NOMO-1 (cell line): ENCODE measurements around the gene ANKRD28.

Experiments used
- DNase-seq, 2 experiments: peaks; one replicate each; lab custom pipeline; 2025; ENCODE audit not compliant: unreplicated experiment in 2 of 2; lab: John Stamatoyannopoulos, UW

The ANKRD28 gene

DNA sequence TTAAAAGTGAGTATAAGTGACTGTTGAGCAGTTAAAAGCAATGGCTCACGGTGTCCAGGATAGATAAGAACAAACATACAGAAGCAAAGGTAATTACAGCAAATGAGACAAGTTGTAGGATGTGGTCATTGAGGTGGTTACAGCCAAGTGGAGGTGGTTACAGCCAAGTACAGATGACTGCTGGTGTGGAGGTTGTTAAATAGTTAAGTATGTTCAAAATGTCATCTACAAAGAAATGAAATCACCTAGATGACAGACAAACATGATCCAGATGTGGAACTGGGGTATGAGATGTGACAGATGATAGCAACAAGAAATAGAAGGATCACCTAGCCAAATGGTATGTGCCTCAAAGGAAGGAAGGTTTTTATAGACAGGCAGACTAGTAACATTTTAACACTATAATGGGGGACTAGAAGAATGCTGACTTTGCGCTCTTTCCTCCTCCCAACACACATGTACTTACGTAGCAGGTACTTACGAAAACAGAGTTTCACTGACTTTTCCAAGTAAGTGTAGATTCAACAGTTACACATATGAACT lies 6.8 kb upstream of the ANKRD28 start:
- DNase-seq, result no peak

DNA sequence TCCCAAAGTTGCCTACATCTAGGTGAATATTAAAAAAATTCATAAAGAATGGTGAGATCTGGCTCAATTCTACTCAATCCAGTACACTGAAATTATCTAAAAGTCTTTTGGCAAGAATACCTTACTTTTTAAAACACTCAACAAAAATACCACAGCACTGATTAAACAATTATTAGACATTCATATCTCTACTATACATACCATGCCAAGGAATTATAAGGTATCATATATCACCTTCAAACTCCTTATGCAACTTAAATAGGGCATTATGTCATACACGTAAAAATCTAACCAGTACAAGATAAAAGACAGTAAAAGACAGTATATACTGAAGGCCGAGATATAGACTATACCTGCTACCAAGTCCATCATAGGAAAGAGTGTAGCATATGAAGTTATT lies 6.1 kb upstream of the ANKRD28 start:
- DNase-seq, result no peak

DNA sequence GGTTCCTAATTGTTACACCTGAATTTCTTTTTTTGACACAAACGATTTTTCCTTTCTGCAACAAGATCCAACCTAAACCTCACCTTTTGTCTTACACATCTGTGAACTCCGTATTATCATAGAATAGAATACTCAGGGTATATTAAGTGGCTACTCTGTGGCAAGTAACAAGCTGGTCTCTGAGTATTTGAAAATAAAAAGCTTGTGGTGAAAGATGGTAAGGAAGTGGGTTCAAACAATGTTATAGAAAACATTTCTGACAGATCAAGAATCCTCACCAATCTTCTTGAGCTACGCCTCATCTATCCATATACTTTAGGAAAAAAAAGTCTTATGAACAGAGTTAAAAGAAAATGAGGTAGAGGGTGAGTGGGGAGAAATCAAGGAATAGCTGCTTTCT lies 3.5 kb upstream of the ANKRD28 start:
- no peak for DNase-seq

DNA sequence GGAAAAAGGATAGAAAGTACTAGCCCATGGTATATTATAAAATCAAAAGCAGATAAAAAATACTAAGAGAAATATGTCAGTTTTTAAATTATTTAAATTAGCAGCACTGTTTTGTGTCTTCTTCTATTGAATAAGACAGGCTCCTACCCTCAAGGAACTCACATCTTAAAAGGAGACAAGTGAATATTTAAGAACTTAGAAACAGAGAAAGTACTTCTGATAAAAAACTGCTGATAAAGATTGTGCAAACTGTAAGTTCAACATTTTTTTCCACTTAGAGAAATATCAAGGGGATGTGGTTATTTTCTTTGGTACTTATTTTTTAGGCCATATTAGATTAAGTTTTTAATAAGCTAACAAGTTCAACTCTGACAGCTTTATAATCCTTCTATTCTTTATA lies 3.0 kb upstream of the ANKRD28 start:
- DNase-seq, result peak; percentile 2 to 43

DNA sequence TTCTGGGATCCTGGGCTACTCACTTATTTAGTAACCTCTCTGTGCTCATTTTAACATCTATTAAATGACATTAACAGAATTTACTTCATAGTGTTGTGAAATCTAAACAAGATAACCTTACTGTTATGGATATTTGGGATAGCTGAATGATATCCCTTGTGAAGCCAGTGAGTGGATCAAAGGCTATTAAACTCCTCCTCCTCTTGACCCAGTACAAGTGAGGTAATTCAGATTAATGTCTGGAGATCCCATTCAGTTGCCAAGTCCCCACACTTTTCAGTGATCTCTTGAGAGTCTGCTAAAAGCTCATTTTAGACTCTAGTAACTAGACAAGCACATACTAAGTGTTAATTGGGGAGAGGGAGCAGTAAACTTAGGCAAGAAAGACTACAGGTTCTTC lies 2.5 kb upstream of the ANKRD28 start:
- no peak for DNase-seq

DNA sequence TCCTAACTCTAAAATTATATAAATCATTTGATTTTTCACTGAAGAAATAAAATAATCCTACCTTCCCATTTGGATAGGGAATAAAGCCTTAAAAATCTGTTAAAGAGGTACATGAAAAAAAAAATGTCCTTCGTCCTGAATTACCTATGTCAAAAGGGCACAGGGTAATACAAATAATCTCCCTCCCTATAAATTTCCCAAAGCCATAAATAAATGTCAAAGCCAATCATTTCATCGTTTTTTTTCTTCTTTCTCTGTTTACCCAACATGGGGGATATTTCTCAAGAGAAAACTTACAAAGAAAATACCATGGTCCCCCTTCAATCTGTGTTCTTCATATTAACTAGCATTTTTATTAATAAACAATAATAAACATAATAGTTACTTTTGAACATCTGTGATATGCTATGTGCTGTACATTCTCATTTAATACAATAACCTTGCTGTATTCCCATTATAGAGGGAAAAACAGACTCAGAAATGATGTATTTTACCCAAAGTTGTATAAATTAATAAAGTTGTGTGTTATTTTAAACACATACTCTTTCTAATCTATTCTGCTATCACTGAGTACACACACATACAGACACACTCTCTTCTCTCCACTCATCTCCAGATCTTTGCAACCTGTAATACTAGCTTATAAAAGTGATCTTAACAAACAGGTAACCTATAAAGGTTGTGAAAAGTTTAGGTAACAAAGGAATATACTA lies 910 bp upstream of the ANKRD28 start:
- no peak for DNase-seq

DNA sequence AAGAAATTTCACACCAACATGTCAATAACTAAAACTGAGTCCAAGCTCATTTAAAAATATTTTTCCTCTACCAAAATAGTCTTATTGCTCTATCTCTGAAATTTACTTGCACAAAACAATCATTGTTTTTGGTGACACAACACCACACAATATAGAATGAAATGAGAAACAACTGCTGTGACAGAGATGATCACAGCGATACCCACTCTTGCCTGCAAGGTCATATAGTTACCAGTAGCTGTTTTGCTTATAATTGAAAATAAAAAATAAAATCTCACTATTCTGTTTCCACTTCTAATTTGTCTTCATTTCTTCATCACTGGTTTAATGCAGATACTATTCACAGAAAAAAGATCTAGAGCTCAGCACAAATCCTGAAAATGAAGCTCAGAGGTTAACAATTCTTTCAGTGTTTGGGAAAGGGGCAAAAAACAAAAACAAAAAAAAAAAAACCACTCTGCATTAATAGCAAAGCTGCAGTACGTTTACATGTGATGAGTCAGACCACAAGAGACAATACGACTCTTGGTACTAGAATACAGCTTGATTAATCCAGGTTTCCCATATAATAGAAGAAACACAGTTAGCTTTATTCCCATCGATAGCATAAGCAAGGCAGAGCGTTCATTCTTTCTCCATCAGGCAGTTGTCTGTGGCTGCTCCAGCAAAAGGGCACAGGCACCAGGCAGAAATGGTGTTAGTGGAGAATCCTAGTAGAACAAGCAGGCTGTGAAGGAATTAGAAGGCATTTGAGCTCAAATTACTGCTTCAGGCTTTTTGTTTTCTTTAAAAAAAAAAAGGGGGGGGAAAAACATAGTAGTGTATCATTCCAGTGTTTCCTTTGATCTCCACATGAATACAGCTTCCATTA lies 773 bp downstream of the ANKRD28 start:
- DNase-seq, result peak in 1 of 2 experiments; percentile 49

DNA sequence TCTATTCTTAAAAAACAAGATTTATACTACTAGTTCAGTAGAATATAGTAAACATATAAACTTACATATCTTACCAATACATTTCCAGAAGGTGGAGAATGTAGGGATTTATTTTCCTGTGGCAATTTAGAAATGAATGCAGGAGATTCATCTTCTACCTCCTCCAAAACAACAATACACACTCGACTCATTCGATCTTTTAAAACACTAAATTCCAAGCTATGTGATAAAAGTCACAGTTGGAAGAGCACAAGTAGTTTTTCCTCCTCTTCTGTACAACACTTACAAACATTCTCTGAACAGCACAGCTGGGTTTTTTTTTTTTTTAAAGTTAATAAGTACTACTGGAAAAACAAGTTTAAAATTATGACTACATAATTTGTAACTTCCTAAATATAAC lies 1.4 kb downstream of the ANKRD28 start:
- no peak for DNase-seq

DNA sequence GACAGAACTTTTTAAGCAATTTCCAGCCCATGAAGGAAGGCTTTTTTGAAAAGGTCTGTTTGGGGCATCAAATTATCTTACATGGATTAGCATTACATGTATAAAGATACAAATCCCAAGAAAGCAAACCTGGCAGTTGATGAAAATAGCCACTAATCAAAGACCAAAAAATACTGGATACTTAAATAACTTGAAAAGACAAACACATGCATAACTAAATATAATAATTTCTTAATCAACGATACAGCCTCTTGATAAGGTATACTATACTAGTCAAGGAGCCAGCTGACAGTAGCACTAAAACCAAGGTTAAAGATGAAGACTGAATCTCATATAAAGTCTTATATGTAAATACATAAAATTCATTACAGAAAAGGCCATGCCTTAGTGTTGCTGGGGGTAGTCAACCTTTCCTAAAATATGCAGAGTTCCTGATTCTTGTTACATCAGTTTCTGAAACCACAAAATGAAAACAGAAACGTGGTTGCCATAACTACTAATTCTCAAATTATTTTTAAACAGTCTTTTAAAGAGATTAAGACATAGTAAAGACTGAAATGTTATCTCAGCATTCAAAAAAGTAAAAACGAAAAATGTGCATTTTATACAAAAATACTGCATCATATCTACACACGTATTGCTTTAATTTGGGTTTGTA lies 2.0 kb downstream of the ANKRD28 start:
- peak; percentile 68 to 92 for DNase-seq

DNA sequence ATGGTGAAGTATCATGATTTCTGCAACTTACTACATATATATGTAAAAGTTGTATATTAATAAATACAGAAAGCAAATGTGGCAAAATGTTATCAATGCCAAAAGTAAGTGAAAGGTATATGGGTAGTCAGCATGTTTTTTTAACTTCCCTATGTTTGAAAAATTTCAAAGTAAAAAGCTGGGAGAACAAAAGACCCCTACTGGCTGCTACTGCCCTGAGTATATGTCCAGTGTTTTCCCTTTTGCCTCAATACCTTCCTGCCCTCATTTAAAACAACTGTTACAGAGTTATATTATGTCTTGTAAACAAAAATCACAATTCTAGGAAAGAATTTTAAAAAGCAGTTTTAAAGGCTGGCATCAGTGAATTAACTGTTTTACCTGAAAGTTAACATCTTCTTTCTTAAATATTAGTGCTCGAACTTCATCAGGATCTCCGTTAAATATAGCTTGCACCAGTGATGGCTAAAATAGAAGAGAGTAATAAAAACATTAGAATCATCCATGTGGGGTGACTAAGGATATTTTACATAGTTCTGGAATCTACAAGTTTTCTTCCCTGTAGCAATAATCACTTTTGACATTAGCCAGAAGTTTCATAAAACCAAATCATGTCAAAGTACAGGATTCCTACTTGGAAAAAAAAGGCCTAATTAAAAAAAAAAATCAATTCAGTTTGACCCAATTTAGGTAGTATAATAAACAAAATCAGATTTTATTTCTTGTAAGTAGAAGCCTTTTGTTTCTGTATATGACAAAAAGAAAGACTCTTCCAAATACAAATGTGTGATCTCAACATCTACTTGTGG lies 2.7 kb downstream of the ANKRD28 start:
- peak in 1 of 2 experiments; percentile 54 for DNase-seq

DNA sequence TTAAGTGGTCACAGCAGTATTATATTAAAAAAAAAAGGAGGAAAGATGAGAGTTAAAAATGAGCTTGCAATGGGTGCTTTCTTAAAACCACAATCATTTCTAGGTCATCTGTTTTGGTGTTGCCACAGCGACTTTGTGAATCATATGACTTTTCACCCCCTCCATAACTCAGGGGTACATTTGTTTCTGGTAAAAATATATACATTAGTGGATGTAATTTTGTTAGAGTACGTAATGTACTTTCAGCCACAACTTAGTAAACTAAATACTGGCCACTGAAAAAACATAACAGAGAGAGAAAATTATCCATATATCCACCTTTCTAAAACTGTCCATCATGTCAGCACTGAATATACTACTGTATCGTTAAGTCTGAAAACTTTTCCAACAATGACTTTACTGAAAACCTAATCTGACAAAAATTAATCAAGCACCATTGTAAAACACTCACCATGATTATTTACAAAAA lies 3.4 kb downstream of the ANKRD28 start:
- DNase-seq, result peak; percentile 28 to 75

DNA sequence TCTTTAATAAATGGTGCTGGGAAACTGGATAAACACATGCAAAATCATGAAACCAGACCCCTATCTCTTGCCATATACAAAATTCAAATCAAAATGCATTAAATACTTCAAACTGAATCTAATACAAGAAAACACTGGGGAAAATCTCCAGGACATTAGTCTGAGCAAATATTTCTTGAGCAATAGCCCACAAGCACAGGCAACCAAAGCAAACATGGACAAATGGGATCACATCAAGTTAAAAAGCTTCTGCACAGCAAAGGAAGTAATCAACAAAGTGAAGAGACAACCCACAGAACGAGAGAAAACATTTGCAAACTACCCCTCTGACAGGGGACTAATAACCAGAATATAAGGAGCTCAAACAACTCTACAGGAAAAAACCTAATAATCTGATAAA lies 6.3 kb downstream of the ANKRD28 start:
- no peak for DNase-seq

DNA sequence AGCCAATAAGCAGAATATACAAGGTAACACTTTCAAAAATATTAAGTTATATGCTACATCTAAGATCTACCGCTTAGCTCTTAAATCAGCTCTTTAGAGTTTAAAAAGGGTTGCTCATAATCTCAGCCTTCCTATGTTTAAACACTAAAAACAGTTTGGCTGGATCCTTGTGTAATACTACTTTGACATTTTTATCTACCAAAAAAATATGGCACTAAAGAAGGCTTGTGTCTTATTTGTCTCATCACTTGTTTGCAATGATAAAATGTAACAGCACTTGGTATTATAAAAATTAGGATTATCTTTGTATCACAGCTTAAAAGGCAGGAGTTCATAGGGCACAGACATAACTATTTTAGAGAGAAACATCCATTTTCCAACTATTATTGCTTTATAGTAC lies 9.8 kb downstream of the ANKRD28 start:
- no peak for DNase-seq

DNA sequence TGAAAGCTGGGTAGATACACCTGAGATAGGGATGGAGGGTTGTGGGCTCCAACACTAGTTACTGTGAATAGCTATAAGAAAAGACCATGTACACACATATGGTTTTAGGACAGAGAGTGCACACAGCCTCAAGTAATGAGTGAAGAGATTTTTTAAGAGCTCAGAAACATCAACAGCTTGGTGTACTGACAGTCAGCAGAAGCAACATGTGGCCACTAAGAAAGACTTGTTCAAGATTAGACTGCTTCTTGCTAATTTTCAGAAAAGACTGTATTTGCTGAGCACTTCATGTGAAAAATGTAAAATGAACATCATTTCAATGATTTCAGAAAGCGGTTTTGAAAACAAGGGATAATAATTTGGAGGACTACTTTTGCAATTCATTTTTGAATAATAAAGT lies 10.3 kb downstream of the ANKRD28 start:
- DNase-seq, result no peak

DNA sequence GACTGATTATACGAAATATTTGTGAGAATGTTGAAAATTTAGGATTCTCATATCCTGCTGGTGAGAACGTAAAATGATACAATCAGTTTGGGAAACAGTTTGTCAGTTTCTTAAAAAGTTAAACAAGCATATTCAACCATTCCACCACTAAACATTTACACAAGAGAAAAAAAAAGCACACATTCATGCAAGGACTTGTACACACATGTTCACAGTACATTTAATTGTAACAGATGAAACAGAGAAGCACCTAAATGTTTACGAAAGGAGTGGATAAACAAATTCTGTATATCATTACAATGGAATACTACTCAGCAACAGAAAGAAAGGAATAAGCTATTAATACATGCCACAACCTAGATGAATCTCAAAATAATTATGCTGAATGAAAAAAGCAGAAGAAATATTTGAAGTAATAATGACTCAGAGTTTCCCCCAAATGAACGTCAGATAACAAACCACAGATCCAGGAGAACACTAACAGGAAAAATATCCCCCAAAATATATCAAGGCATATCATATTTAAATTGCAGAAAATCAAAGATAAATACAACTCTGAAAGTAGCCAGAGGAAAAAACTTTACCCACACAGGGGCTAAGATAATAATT lies 14.3 kb downstream of the ANKRD28 start:
- DNase-seq, result no peak

DNA sequence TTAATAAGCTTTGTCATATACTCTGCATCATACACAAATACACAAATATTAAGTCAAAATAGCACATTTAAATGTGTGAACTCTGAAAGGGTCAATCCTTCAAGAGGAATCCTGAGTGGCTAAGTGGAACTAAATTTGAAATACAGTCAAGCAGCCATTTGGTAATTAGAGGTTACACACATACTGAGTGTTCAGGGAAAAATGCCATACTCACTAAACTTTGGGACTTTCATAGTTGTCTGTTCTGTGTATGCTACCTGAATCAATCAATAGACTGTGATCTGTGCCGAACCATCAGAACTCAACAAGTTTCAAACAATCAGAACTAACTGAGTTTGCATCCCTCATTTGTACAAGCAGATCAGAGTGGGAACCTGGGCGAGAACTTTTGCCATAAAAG lies 15.3 kb downstream of the ANKRD28 start:
- no peak for DNase-seq

DNA sequence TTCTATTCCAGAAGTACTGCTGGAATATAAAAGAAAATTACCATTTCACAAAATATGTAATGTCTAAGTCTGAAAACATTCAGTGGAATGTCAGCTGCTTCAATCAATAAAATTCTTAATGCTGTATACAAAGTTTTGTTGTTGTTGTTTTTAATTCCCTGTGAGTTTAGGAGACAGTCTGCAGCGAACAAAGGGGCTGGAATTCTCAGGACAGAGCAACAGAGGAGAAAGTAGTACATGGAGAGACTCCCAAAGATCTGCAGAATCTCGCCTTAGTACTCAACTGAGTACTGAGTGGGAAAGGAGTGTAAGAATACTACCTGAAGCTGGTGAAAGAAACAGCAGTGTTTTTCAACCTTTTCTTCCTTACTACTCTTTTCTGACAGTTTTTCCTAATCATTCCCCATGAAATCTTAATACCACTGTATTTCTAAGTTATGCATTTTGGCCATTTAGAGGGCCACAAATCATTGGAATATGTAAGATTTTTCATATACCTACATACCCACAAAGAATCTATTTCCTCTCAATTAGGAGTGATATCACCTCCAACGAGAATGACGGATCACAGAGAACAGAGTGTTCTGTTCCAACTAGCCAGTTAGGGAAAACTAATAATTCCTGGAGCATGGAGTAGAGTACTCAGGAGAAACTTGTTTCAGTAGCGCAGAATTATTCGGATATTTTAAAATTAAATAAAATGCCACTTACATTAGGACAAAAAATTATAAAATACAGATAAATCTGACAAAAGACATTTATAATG lies 16.0 kb downstream of the ANKRD28 start:
- DNase-seq, result no peak

DNA sequence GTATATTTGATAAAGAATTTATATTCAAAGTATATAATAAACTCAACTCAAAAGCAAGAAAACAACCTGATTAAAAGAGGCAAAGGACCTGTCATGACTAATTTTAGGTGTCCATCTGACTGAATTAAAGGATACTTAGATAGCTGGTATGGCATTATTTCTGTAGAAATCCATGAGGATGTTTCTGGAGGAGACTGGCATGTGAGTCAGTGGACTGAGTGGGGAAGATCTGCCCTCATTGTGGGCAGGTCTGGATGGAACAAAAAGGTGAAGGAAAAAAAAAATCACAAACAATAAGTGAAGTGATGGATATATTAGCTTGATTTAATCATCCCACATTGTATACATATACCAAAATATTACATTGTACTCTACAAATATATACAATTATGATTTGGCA lies 16.6 kb downstream of the ANKRD28 start:
- no peak for DNase-seq

DNA sequence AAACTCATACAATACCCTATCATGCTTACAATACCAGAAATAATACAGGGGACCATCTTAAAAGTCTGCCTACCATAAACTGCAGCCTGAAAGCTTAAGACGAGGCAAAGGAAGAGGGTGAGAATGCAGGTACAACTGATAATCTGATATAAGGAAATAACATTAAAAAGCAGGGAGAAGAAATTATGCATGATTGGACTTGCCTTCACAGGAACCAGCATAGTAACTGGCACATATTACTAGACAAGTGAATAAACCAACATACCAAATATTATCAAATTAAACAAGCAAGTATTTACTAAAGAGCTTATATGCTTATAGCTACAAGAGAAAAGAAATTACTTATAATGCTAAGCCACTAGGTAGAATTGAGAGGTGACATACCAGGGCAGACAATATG lies 18.7 kb downstream of the ANKRD28 start:
- DNase-seq, result no peak
